Activated CD4-positive, CD25-positive, alpha-beta regulatory T cell treated with anti-CD3 and anti-CD28 coated beads, Interleukin-2, amount 50 U/mL, for 24 hours (primary cell): Measurements from ENCODE around the gene ARSA.

ENCODE experiments used
- ATAC-seq, 2 donors: fragments of 150-1000 bp; cut with Tn5 transposase; one replicate each; pipeline ENCODE4 v1.10.0; 2021; ENCODE audit warnings: mild to moderate bottlenecking in 1 of 2, moderate library complexity in 1 of 2

The ARSA gene

DNA sequence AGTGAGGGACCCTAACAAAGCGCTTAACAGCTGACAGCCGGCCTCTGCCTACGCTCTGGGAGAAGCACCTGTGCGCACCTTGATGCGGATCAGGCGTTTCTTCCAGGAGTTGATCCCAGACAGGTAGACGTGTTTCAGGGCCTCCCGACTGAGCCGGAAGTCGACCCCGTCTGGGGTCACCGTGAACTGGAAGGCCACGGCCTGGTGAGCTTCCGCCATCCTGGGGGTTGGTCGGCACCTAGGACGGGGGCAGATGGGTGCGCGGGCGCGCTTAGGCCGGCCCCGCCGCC is 50.3 kb downstream of the ARSA start:
- ATAC-seq, result no peak

DNA sequence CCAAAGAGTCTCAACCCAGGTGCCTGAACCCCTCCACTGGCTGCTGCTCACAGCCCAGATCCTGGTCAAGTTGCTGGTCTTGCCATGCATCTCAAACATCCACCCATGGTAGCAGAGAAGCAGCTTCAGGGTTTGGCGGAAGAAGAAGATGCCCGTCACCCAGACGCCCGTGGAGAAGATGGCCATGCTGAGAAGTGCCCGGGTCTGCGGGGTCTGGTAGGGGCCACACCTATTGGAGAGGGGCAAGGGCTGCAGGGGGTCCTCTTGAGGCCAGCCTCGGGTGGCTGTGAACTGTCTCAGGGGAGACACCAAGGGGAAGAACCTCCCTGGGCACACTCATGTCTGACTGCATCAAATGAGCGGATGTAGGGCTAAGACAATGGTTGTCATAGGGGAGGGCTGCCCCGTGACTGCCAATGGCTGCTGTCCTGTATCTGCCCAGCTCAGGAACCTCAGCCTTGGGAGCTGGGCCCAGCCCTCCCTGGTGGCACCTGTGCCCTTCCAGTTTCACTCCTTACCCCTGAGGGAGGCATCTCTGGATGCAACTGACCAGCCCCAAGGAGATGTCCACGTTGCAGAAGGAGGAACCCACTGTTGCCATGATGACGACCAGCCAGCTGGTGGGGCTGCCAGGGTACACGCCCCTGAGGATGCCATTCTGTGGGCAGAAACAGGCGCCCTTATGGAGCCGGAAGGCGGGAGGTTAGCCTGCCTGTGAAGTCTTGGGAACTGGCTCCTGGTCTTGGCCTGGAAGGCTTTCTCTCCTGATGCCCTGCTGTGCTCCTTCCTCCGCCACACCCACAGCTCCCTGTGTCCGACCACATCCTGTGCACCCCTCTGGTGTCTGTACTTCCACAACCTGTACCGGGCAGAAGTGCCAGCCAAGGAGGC is 50.9 kb downstream of the ARSA start:
- no peak for ATAC-seq

DNA sequence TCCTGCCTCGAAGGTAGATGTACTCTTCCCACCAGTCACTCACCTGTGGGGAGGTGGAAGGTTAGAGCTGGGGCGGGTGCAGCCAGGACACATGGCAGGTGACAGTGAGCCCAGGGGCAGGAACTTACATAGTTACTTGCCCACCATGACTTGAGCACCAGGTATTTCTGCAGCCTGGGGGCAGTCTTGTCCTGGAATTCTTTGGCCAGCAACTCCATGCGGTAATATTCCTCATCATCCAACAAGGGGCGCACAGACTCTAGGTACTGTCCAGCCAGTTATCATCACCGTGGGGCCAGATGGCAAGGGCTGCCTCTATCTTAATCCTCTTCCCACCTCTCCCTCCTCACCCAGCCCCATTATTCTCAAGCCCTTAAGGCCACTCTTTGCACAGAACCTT is 51.9 kb downstream of the ARSA start:
- no peak for ATAC-seq

DNA sequence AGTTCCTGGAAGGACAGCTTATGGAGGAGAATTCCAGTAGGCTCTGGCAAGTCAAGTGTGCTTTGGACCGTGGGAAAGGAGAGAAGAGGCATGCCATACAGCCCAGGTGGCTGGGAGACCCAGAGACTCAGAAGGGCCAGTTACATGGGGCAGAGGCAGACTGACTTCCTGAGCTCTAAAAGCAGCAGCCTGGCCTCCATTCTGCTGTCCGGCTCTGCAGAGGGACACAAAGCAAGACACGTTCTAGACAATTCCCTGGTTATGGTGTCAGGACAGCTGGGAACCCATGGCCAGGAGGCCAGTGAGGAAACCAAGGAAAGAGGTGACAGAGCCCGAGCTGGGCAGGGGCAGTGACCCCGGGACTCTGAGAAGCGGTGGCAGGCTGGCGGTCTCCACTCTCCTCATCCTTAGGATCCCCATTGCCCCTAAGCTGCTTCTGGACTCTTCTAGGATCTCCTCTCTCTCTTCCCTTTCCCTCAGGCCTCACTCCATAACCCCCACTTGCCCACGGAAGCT is 52.5 kb downstream of the ARSA start:
- ATAC-seq, result no peak
